NCI-H2081 treated with DMSO at 0.1 percent for 48 hours (cell line): ENCODE results near the gene CYP4A22.
"Not testable (repeated sequence)": the region's sequence is repeated elsewhere in the genome, so short reads cannot be mapped to it uniquely, and the experiment has no call there.

Experiments
- DNase-seq: peaks from one replicate; lab custom pipeline; 2025; lab: John Stamatoyannopoulos, UW

CYP4A22 gene

GRCh38 chr1:47186267-47187185 is 49.3 kb downstream of the CYP4A22 start:
- DNase-seq: no peak

DNA sequence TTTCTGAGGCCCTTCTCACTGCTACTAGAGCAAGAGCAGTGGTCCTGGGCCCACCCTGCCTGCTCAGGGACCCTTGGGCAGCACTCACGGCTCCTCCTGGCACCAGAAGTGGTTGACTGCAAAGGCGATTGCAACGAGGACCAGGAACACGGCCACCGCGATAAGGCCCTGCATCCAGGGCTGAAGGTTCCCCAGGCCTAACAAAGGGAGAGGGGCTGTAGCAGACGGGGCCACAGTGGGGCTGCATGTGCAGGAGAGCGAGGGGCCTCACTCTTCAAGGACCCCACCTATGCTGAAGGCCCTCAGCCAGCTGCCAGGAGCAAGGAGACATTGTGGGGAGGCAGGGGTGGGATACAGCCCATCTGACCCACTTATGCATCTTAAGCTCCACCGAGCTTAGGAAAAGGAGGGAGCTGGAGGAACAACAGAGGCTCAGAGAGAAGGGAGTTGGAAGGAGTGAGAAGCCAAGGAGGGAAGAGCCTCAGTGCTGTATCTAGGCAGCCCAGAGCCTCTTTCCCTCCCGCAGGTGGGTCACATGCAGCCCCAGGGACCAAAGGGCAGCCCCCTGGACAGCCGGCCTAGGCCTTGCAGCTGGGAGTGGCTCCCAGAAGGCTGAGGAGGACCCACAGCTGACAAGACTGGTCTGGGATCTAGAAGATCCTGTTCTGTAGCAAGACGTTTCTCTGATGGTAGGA is 50.1 kb downstream of the CYP4A22 start:
- no peak for DNase-seq

GRCh38 chr1:47187926-47188250 is 50.6 kb downstream of the CYP4A22 start:
- DNase-seq: no peak

- no peak for DNase-seq
Observed at GRCh38 chr1:47188791-47189785, 51.8 kb downstream of the CYP4A22 start.

DNA sequence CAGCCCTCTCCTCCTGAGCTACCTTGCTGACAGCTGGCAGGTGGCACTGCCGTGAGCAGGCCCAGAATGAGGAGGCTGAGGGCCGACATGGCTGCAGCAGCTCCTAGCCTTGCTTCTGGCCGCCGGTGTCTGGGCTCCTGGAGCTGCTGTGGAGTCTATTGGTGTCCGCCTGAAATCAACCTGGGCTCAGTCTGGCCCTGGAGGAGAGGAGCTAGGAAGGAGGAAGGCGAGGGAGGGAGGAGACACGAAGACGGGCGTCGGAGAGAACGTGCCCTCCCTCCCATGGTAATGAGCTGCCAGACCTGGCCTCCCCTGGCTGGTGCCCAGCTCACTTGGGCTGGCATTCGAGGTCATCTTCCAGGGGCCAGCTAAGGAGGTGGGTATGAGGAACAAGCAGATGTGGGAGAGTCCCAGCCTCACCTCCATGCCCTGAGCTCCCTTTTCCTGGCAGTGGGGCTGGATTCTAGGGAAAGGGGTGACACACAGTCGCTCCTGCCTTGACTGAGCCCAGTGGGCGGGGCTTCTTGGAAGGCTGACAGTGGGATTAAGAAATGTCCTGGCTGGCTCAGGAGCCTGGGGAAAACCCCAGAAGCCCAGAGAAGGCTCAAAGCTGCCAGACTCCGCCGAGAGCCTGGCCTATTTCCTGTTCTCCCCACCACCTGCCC is 52.7 kb downstream of the CYP4A22 start, which contains the start of gene PDZK1IP1:
TSS of gene PDZK1IP1 (minus strand) at position 193 of the 665 bp plus-strand sequence. CDS start at position 89, 104 bp downstream.
- no peak for DNase-seq

- DNase-seq: no peak
Observed at GRCh38 chr1:47190509-47190855, 53.2 kb downstream of the CYP4A22 start.

- DNase-seq: no peak
Observed at GRCh38 chr1:47190857-47191256, 53.6 kb downstream of the CYP4A22 start.

GRCh38 chr1:47191940-47192457 is 54.8 kb downstream of the CYP4A22 start:
- DNase-seq: no peak

DNA sequence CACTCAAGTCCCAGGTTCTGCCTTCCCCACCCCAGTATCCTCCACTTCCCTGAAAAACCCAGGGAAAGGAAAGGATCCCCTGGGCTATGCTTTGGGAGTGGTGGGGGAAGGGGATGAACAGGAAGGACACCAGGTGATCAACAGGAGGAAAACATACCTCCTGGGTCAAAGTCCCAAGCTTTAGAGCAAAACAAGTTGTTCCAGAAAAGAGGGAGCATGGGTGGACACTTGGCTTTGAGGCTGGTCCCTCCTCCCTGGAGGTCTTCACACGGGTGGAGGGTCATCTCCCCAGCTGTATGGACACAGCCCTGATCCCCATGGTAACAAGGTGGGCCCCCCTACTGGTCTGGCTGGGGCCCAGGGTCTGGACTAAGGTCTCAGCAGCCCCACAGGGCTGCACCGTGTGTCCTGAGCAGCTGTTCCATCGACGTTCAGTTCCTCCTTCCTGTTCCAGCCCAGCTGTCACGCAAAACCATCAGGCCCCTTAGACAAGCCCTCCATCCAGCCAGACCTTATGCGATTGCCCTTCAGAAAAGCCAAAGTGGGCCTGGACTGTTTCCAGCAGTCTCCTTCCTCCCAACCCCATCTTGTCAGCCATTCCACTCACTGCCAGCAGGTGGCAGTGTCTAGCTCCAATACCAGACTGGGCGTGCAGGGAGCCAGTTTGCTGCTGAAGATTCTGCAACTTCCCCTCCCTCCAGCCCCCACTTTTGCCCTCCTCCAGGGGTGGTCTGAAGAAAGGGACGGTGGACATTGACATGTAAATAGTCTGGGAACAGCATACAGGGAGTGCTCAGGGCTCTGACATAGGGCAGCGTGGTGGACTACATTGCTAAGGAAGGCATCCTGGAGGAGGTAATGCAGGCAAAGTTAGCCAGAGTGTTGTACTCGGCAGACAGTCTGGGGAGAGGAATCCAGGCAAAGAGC is 55.5 kb downstream of the CYP4A22 start:
- DNase-seq: peak; percentile 19

DNA sequence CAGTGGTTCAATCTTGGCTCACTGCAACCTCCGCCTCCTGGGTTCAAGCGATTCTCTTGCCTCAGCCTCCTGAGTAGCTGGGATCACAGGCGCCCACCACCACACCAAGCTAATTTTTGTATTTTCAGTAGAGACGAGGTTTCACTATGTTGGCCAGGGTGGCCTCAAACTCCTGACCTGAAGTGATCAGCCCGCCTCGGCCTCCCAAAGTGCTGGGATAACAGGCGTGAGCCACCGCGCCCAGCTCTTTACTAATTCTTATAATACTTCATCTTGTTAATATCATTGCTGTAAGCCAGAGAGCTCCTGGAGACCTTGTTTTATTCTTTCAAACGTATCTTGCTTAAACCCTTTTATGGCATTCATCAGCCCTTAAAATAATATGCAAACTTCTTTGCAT is 56.3 kb downstream of the CYP4A22 start:
- DNase-seq: not testable (repeated sequence)

DNA sequence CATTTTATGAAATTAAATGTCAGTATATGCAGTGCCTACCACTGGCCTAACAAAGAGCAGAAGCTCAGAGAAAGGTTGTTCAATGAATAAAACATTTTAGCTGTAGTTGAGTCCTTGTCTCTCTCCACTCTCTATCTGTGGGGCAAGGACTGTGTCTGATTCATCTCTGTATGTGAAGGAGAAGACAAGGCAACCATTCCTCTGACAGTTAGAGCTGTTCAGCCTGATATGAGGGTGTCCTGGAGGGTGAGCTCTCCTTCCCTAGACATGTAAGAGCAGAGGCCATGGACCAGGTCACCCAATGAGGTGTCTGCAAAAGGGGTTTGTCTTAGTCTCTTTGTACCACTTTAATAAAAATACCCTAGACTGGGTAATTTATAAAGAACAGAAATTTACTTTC is 57.1 kb downstream of the CYP4A22 start:
- DNase-seq: no peak

DNA sequence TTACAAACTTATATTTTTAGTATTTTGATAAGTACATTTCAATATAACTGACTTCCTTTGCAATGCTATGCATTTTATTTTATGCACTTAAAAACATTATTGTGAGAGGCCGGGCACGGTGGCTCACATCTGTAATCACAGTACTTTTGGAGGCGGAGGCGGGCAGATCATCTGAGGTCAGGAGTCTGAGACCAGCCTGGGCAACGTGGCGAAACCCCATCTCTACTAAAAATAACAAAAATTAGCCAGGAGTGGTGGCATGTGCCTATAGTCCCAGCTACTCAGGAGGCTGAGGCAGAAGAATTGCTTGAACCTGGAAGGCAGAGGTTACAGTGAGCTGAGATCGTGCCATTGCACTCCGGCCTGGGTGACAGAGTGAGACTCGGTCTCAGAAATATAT is 58.7 kb downstream of the CYP4A22 start:
- not testable (repeated sequence) for DNase-seq

DNA sequence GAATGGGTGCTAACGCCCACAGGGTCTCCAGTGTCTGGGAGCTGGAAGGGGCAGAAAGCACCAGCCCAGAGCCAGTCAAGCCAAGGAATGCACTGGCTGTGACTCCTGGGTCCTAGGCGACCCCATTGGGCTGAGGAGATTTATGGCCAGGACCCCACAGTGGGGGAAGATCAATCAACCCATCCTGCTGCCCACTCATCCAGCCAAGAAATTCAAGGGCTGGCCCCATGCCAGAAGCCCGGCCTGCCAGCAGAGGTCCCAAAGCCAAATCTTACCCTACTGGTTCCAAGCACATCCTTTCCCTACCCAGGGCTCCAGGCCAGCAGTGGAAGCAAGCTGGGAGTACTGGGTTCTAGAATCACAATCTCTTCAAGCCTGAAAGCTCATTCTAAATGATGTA is 59.4 kb downstream of the CYP4A22 start:
- DNase-seq: no peak

DNA sequence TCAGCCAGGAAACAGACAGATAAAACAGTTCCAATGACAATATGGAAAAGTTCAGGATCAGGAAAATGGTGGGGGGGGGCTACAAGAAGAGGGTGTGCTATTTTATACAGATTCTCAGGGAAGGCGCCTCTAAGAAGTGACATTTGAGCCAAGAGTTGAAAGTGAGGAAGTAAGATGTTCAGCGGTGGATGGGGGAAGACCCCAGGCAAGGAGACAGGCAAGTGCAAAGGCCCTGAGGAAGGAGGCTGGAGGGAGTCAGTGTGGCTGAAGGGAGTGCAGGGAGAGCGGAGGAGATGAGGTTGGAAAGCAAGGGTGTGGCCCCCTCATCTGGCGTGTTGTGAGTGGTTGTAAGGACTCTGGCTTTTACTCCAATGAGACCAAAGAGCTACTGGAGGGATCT is 61.0 kb downstream of the CYP4A22 start:
- no peak for DNase-seq
